ENCODE measurements around the gene SUPT5H. TPM values are rescaled to one million over a fixed set of nuclear protein-coding genes. Genes with fewer than 3 reads are reported as not detected.

SUPT5H gene
- total and polyA plus RNA-seq, 2 of the 4 experiments (the other 2 are of a cell fraction), result 75.3 to 116 TPM

GRCh38 chr19:39405261-39405957 lies 40.0 kb upstream of the SUPT5H start (continued):
- TF ChIP-seq SMC3 (IDR thresholded peaks at IDR 0.05; ENCODE audit: low read depth, low read length), result no peak

- Histone ChIP-seq H4K91ac (ENCODE audit: insufficient read depth, low read depth, low read length) (peak overlapping the region; percentile 91), H3K4me3 (ENCODE audit: insufficient read depth, low read depth, low read length) (peak overlapping the region; percentile 35), H2BK5ac (ENCODE audit: low read depth, low read length, poor library complexity, severe bottlenecking) (peak overlapping the region; percentile 82), H2AFZ (replicated peaks; ENCODE audit: low read length, poor library complexity) (peak overlapping the region; percentile 74), H3K27ac (ENCODE audit: insufficient read depth, low read length) (peak overlapping the region; percentile 87), H4K20me1 (ENCODE audit: insufficient read depth, low read length) (peaks cover 36% of the 10 kb centered on the region), H3K27me3 (ENCODE audit: control insufficient read depth, insufficient read depth, low read length) (no peaks in the 10 kb centered on the region), H3K18ac (ENCODE audit: low read depth, low read length) (peak overlapping the region; percentile 94), H3K4me2 (ENCODE audit: low read depth, low read length) (peak overlapping the region; percentile 93), H3K23ac (ENCODE audit: low read depth, low read length) (peak overlapping the region; percentile 90), H4K8ac (ENCODE audit: low read depth in 2 of 2, low read length in 2 of 2) (peak overlapping the region; percentile 59 to 64; a peak in 3 of 4 replicates), H3K4ac (ENCODE audit: low read depth, low read length) (peak overlapping the region; percentile 95), H2AK9ac (replicated peaks; ENCODE audit: low read depth, low read length, poor library complexity) (peak overlapping the region; percentile 89), H2BK120ac (ENCODE audit: low read depth, low read length) (peak overlapping the region; percentile 90), H4K5ac (ENCODE audit: low read depth, low read length) (peak overlapping the region; percentile 86), H2AK5ac (ENCODE audit: low read depth, low read length) (peak overlapping the region; percentile 91), H3K9ac (ENCODE audit: low read depth, low read length) (peak overlapping the region; percentile 84), H3K79me1 (ENCODE audit: low read depth in 1 of 2, low read length in 2 of 2) (peaks cover 0 to 40% of the 10 kb centered on the region in 2 experiments; a peak in 2 of 4 replicates), H2BK15ac (ENCODE audit: low read depth, low read length) (peak overlapping the region; percentile 82; the same call in 2 of the 3 replicates), H2BK20ac (ENCODE audit: low read depth, low read length) (peak overlapping the region; percentile 64; the same call in 1 of the 2 replicates), H3K9me1 (ENCODE audit: insufficient read depth, low read length) (peaks cover 9% of the 10 kb centered on the region), H3K56ac (ENCODE audit: extremely low read depth, insufficient read depth, low read length) (peak overlapping the region; percentile 46; the same call in 1 of the 2 replicates), H3K14ac (replicated peaks; ENCODE audit: low read depth, low read length) (peak overlapping the region; percentile 87), H3K36me3 (ENCODE audit: control insufficient read depth, insufficient read depth, low read length) (peaks cover 15% of the 10 kb centered on the region), H3K9me3 (ENCODE audit: control insufficient read depth, insufficient read depth, low read length) (no peaks in the 10 kb centered on the region), H3K4me1 (ENCODE audit: control insufficient read depth, insufficient read depth, low read length) (peaks cover 33% of the 10 kb centered on the region)
- BruUV-seq (replicated peaks), result no TSS peak
- POLR2A ChIA-PET (ENCODE audit: unreplicated experiment), result interaction anchor here (0.6 to 1.9 kb wide), 4 partner anchors 8 to 30 kb away, joined by 3 to 14 read pairs (median 4); partner anchors contain the start of genes MED29, PAF1 and RPS16
- DNase-seq (no peak), ATAC-seq (ENCODE audit: low read depth) (no peak)
- in situ Hi-C loops (cut with MboI; ENCODE audit: low sequenced_read_pairs), result no loop called here
- intact Hi-C loops (cut with micrococcal nuclease), result no loop called here
- CTCF ChIA-PET, result no interaction called here
- dilution Hi-C loops (cut with HindIII; ENCODE audit: low sequenced_read_pairs, unreplicated experiment), result no loop called here
- no peak for TF ChIP-seq POLR2A (IDR thresholded peaks at IDR 0.05; ENCODE audit: low read depth, low read length)
- no peak for TF ChIP-seq CHD1 (IDR thresholded peaks at IDR 0.05; ENCODE audit: low read depth, low read length)
- no peak for TF ChIP-seq MAFK (IDR thresholded peaks at IDR 0.05; ENCODE audit: low read depth, low read length)
- TF ChIP-seq MXI1 (IDR thresholded peaks at IDR 0.05; ENCODE audit: borderline replicate concordance, low read depth, low read length), result no peak
- TF ChIP-seq SMC3 (IDR thresholded peaks at IDR 0.05; ENCODE audit: low read depth, low read length), result no peak
- no peak; the same call in 1 of the 2 replicates for TF ChIP-seq BHLHE40 (IDR thresholded peaks at IDR 0.05; ENCODE audit: low read depth, low read length)
- TF ChIP-seq RCOR1 (IDR thresholded peaks at IDR 0.05; ENCODE audit: insufficient replicate concordance, low read length), result no peak
- no peak for TF ChIP-seq MAZ (IDR thresholded peaks at IDR 0.05; ENCODE audit: borderline replicate concordance, low read depth, low read length)
- TF ChIP-seq USF2 (IDR thresholded peaks at IDR 0.05; ENCODE audit: low read depth, low read length), result no peak
- no peak for TF ChIP-seq NFE2L2 (IDR thresholded peaks at IDR 0.05; ENCODE audit: low read depth, low read length)
- 0% methylated on average over 1 of the region's 22 CpGs; no CpG with 5 or more reads in 1 of the 2 experiments for WGBS, 2 experiments (ENCODE audit: extremely low coverage in 2 of 2, insufficient read length in 1 of 2)
Measured at GRCh38 chr19:39405958-39406655, 39.3 kb upstream of the SUPT5H start.
